ENCODE data around the gene TSHZ2.

DNA sequence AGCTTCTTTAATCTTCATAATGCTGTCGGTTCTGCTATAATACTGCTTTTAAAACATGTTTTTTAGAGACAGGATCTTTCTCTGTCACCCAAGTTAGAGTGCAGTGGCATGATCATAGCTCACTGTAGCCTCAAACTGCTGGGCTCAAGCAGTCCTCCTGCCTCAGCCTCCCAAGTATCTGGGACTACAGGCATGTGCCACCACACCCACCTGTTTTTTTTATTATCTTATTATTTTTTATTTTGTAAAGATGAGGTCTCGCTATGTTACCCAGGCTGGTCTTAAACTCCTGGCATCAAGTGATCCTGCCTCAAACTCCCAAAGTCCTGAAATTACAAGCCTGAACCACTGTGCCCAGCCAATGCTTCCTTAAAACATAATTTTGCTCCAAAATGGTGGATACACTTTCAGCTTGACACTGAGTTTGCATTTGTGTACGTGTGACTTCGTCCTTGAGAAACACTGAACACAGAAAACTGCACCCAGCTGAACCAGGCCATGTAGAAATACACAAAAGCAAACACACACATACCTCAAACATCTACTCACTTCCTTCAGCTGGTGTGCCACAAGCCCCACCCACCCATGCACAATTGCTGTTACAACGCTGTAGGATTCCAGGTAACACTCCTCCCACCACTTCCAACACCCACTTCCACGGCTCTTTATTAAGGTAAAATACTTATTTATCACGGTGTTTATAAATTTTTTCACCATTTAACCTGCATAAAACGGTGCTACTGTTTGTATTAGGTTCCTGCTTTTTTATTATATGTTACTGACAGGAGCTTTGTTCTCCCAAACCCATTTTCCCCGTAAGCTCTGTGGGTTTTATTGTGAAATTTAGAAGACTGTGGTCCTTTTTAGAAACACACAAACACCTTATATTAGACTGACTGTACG lies 109.1 kb downstream of the TSHZ2 start:
- TF ChIP-seq, protein P1, sequence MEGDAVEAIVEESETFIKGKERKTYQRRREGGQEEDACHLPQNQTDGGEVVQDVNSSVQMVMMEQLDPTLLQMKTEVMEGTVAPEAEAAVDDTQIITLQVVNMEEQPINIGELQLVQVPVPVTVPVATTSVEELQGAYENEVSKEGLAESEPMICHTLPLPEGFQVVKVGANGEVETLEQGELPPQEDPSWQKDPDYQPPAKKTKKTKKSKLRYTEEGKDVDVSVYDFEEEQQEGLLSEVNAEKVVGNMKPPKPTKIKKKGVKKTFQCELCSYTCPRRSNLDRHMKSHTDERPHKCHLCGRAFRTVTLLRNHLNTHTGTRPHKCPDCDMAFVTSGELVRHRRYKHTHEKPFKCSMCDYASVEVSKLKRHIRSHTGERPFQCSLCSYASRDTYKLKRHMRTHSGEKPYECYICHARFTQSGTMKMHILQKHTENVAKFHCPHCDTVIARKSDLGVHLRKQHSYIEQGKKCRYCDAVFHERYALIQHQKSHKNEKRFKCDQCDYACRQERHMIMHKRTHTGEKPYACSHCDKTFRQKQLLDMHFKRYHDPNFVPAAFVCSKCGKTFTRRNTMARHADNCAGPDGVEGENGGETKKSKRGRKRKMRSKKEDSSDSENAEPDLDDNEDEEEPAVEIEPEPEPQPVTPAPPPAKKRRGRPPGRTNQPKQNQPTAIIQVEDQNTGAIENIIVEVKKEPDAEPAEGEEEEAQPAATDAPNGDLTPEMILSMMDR (IDR thresholded peaks at IDR 0.05): no peak
- no peak for TF ChIP-seq POLR2A (IDR thresholded peaks at IDR 0.05)

All from heart left ventricle (tissue), 13 donors.